A549 (cell line): Measurements from ENCODE around the gene SRRM4. TPM values are rescaled to one million over a fixed set of nuclear protein-coding genes. Genes with fewer than 3 reads are reported as not detected.

ENCODE experiments used
- ATAC-seq, 2 experiments: fragments of 200-7000 bp in 1 of 2; fragments of >200 bp in 1 of 2; cut with Nextera tagmentation in 1 of 2; cut with Tn5 transposase in 1 of 2; 3 replicates each; pipeline versions ENCODE4 v1.8.0 to v1.9.1; 2018 to 2020; ENCODE audit warnings: mild to moderate bottlenecking in 1 of 2, moderate library complexity in 1 of 2
- CTCF ChIA-PET: fragments of 300-600 bp; sonication (Branson Sonifier 250); formaldehyde crosslinking; extraction: SDS; loops from one replicate; lab custom pipeline; 2021; ENCODE audit warnings: antibody characterized with exemption, inconsistent platforms; lab: Yijun Ruan, JAX
- POLR2A ChIA-PET: fragments of 350-600 bp; formaldehyde crosslinking; extraction: SDS; loops from one replicate; lab custom pipeline; 2021; ENCODE audit warnings: antibody characterized with exemption, inconsistent platforms; lab: Yijun Ruan, JAX
- DNase-seq, 2 experiments: peaks; one replicate each; pipeline versions ENCODE4 v3.0.0 to v3.0.0-alpha.2; 2011 to 2016; ENCODE audit warnings: low read depth in 1 of 2, low spot score in 1 of 2
- FAIRE-seq: peaks from 2 replicates; lab custom pipeline; 2011; peaks lifted over from hg19 to GRCh38; lab: Jason Lieb, UNC
- H3K27ac ChIP-seq, 2 experiments: fragments of >200 bp; sonication (Bioruptor Twin); formaldehyde crosslinking; 3 replicates each; pipeline ENCODE4 v1.5.1; 2016 to 2017
- H3K4me1 ChIP-seq: fragments of >200 bp; sonication (Bioruptor Twin); formaldehyde crosslinking; 3 replicates; pipeline ENCODE4 v1.6.1; 2016
- H3K4me2 ChIP-seq: fragments of >200 bp; sonication (Bioruptor Twin); formaldehyde crosslinking; 3 replicates; pipeline ENCODE4 v1.6.1; 2016
- H3K4me3 ChIP-seq: fragments of >200 bp; sonication (Bioruptor Twin); formaldehyde crosslinking; 3 replicates; pipeline ENCODE4 v1.5.1; 2016
- H3K9me3 ChIP-seq: fragments of >200 bp; sonication (Bioruptor Twin); formaldehyde crosslinking; 3 replicates; pipeline ENCODE4 v1.6.1; 2016
- ATOH8 ChIP-seq: fragments of 250-450 bp; sonication (Bioruptor Pico); IDR thresholded peaks from 2 replicates; pipeline ENCODE4 v1.5.0; 2020; ENCODE audit warnings: low read depth, mild to moderate bottlenecking, moderate library complexity
- BCL3 ChIP-seq: fragments of >200 bp; sonication (Bioruptor Twin); formaldehyde crosslinking; IDR thresholded peaks from 3 replicates; pipeline ENCODE4 v1.6.1; 2016
- CBX8 ChIP-seq: fragments of 200-600 bp; sonication (generic); IDR thresholded peaks from 2 replicates; pipeline ENCODE4 v1.6.1; 2016
- CEBPB ChIP-seq, 2 experiments: fragments of >200 bp in 1 of 2; sonication (Bioruptor Twin) in 1 of 2; formaldehyde crosslinking in 1 of 2; IDR thresholded peaks; 2 replicates each; pipeline ENCODE4 v1.6.1; 2012 to 2016
- EP300 ChIP-seq, 2 experiments: fragments of >200 bp; sonication (Bioruptor Twin); formaldehyde crosslinking; IDR thresholded peaks; 2 replicates in 1 of 2; 3 replicates in 1 of 2; pipeline ENCODE4 v1.6.1; 2016 to 2017
- FOSL2 ChIP-seq, 2 experiments: fragments of 450-650 bp in 1 of 2; fragments of >200 bp in 1 of 2; sonication (Bioruptor Twin) in 1 of 2; formaldehyde crosslinking; IDR thresholded peaks; 2 replicates each; pipeline versions ENCODE4 v1.5.0 to v1.6.1; 2016 to 2020; ENCODE audit warnings: mild to moderate bottlenecking in 1 of 2, moderate library complexity in 1 of 2
- HEYL ChIP-seq: fragments of 250-450 bp; sonication (Bioruptor Pico); IDR thresholded peaks from 2 replicates; pipeline ENCODE4 v1.8.0; 2021; ENCODE audit warnings: mild to moderate bottlenecking, moderate library complexity
- HMGXB4 ChIP-seq: fragments of 250-450 bp; sonication (Bioruptor Pico); IDR thresholded peaks from 2 replicates; pipeline ENCODE4 v1.5.0; 2021; ENCODE audit warnings: mild to moderate bottlenecking, moderate library complexity, borderline replicate concordance
- HOXA7 ChIP-seq: fragments of 250-450 bp; sonication (Bioruptor Pico); IDR thresholded peaks from 2 replicates; pipeline ENCODE4 v1.5.0; 2020; ENCODE audit warnings: mild to moderate bottlenecking, moderate library complexity
- JUNB ChIP-seq: fragments of >200 bp; sonication (Bioruptor Twin); formaldehyde crosslinking; IDR thresholded peaks from 2 replicates; pipeline ENCODE4 v1.6.1; 2016
- KDM1A ChIP-seq: fragments of 200-600 bp; sonication (generic); IDR thresholded peaks from 2 replicates; pipeline ENCODE4 v1.6.1; 2016; ENCODE audit warnings: low read depth, mild to moderate bottlenecking
- KDM5A ChIP-seq: fragments of 200-600 bp; sonication (generic); IDR thresholded peaks from 2 replicates; pipeline ENCODE4 v1.6.1; 2016; ENCODE audit warnings: antibody characterized with exemption, mild to moderate bottlenecking
- MAFK ChIP-seq: fragments of 450-650 bp; IDR thresholded peaks from 2 replicates; pipeline ENCODE4 v1.6.1; 2014; ENCODE audit not compliant: partially characterized antibody
- MAX ChIP-seq: IDR thresholded peaks from 2 replicates; pipeline ENCODE4 v1.6.1; 2012
- NFE2L2 ChIP-seq: fragments of 150-350 bp; conservative IDR thresholded peaks from 2 replicates; pipeline ENCODE4 v1.6.1; 2014; ENCODE audit warnings: low read length
- NR3C1 ChIP-seq: fragments of >200 bp; sonication (Bioruptor Twin); formaldehyde crosslinking; IDR thresholded peaks from 3 replicates; pipeline ENCODE4 v1.6.1; 2017
- PHF8 ChIP-seq: fragments of 200-600 bp; sonication (generic); IDR thresholded peaks from 2 replicates; pipeline ENCODE4 v1.6.1; 2016; ENCODE audit warnings: low read depth, mild to moderate bottlenecking, antibody characterized with exemption, moderate library complexity, borderline replicate concordance
- RAD21 ChIP-seq, 2 experiments: fragments of >200 bp in 1 of 2; sonication (Bioruptor Twin) in 1 of 2; formaldehyde crosslinking in 1 of 2; IDR thresholded peaks in 1 of 2; conservative IDR thresholded peaks in 1 of 2; 2 replicates in 1 of 2; 3 replicates in 1 of 2; pipeline ENCODE4 v1.6.1; 2012 to 2018; ENCODE audit warnings: inconsistent platforms in 1 of 2
- RARB ChIP-seq: fragments of 250-450 bp; sonication (Bioruptor Pico); IDR thresholded peaks from 2 replicates; pipeline ENCODE4 v1.8.0; 2021; ENCODE audit warnings: mild to moderate bottlenecking, moderate library complexity
- RCOR1 ChIP-seq: fragments of 150-350 bp; IDR thresholded peaks from 2 replicates; pipeline ENCODE4 v1.6.1; 2014; ENCODE audit warnings: antibody characterized with exemption, low read length, low read depth
- RFX5 ChIP-seq: fragments of 450-650 bp; IDR thresholded peaks from 2 replicates; pipeline ENCODE4 v1.7.1; 2014; ENCODE audit warnings: antibody characterized with exemption, mild to moderate bottlenecking, moderate library complexity
- TFCP2L1 ChIP-seq: fragments of 250-450 bp; sonication (Bioruptor Pico); IDR thresholded peaks from 2 replicates; pipeline ENCODE4 v1.5.0; 2021; ENCODE audit warnings: mild to moderate bottlenecking
- ZC3H11A ChIP-seq: fragments of 450-650 bp; IDR thresholded peaks from 2 replicates; pipeline ENCODE4 v1.6.1; 2014; ENCODE audit warnings: antibody characterized with exemption, mild to moderate bottlenecking
- ZNF302 ChIP-seq: fragments of 250-450 bp; sonication (Bioruptor Pico); IDR thresholded peaks from 2 replicates; pipeline ENCODE4 v1.9.0; 2021; ENCODE audit warnings: inconsistent platforms, mild to moderate bottlenecking, moderate library complexity
- ZSCAN20 ChIP-seq: fragments of 250-450 bp; sonication (Bioruptor Pico); IDR thresholded peaks from 2 replicates; pipeline ENCODE4 v1.8.0; 2022; ENCODE audit warnings: mild to moderate bottlenecking, moderate library complexity
- WGBS: methylation state at CpG from one replicate; pipeline ENCODE4 v1.1.6; 2017; ENCODE audit errors: missing lambda C conversion rate; 5-methylcytosine and 5-hydroxymethylcytosine counted together
- polyA plus RNA-seq, 4 experiments: library from polyadenylated mRNA; depleted of rRNA in 3 of 4; stranded (reverse); fragments of >200 nt; fragmentation: RNase III in 1 of 4; extraction: RNeasy Plus Mini Kit Qiagen cat#74134 plus additional on column Dnase treatment in 1 of 4; gene quantifications; 2 replicates in 3 of 4; 3 replicates in 1 of 4; pipeline ENCODE4 v1.2.3, GENCODE V29; 2011 to 2017
- TF ChIP-seq, protein P1 (sequence below): fragments of >200 bp; sonication (Bioruptor Twin); formaldehyde crosslinking; IDR thresholded peaks from 2 replicates; pipeline ENCODE4 v1.6.1; 2016
- TF ChIP-seq, protein P2 (sequence below): fragments of 450-650 bp; IDR thresholded peaks from 2 replicates; pipeline ENCODE4 v1.6.1; 2014; ENCODE audit warnings: antibody characterized with exemption

The SRRM4 gene
- polyA plus RNA-seq, 2 of the 4 experiments (the other 2 are of a cell fraction), result not detected

DNA sequence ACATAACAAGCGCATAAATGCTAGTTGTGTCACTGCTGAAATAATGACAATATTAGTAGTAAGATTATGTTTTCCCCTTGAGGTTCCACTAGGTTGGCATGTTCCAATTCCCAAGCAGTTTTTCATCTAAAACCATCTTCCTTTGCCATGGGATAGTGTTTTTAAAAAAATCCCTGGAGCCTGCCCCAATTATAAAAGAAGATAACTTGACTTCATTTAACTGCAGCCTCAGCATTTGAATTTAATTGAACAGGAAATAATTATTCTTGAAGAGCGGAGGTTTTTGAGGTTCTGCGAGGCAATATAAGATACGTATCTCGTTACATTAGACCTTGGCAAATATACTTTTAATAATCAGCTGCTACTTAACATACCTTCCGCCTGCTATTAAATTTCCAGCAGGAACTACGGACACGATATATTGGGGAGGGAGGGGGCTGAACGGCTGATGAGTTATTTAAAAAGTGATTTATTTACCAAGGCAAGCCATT is 132.2 kb downstream of the SRRM4 start:
- WGBS, result 59% methylated on average over 9 of the region's 9 CpGs
- DNase-seq (no peak), ATAC-seq (no peak), FAIRE-seq (no peak)
- Histone ChIP-seq H3K4me1 (no peaks in the 10 kb centered on the region), H3K9me3 (no peaks in the 10 kb centered on the region), H3K4me3 (no peak overlapping the region), H3K4me2 (no peak overlapping the region), H3K27ac (no peak overlapping the region)
- ChIA-PET CTCF (interaction anchor here (0.7 to 2.2 kb wide), 5 partner anchors 11 to 431 kb away, joined by 3 to 25 read pairs (median 5); no protein-coding TSS in a partner anchor), POLR2A (no interaction called here)
- TF ChIP-seq KDM5A (no peak), TFCP2L1 (CRISPR knock-in tag) (no peak), JUNB (no peak), CBX8 (no peak), RFX5 (no peak), PHF8 (no peak), BCL3 (no peak), HEYL (CRISPR knock-in tag) (no peak), MAFK (no peak), HOXA7 (CRISPR knock-in tag) (no peak), ZC3H11A (no peak), RARB (CRISPR knock-in tag) (no peak), ZSCAN20 (no peak), KDM1A (no peak)
- TF ChIP-seq, protein P1, sequence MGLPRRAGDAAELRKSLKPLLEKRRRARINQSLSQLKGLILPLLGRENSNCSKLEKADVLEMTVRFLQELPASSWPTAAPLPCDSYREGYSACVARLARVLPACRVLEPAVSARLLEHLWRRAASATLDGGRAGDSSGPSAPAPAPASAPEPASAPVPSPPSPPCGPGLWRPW, result no peak

- ATAC-seq (no peak), FAIRE-seq (no peak), DNase-seq (no peak)
- Histone ChIP-seq H3K4me1 (no peaks in the 10 kb centered on the region), H3K4me2 (no peak overlapping the region), H3K4me3 (no peak overlapping the region), H3K27ac (no peak overlapping the region), H3K9me3 (no peaks in the 10 kb centered on the region)
- 22% methylated on average over 3 of the region's 3 CpGs for WGBS
- POLR2A ChIA-PET, result no interaction called here
- TF ChIP-seq EP300 (IDR thresholded peaks at IDR 0.05), result no peak
- no peak for TF ChIP-seq FOSL2 (IDR thresholded peaks at IDR 0.05)
- no peak for TF ChIP-seq FOSL2 (CRISPR knock-in tag; IDR thresholded peaks at IDR 0.05)
- TF ChIP-seq TFCP2L1 (CRISPR knock-in tag), result no peak
- TF ChIP-seq HMGXB4, result no peak
- TF ChIP-seq ZNF302 (CRISPR knock-in tag), result no peak
- TF ChIP-seq RCOR1, result no peak
- no peak for TF ChIP-seq NR3C1
- TF ChIP-seq NFE2L2, result no peak
- TF ChIP-seq KDM1A, result no peak
- TF ChIP-seq RFX5, result no peak
- no peak for TF ChIP-seq RAD21 (conservative IDR thresholded peaks at IDR 0.05 in 1 of 2, IDR thresholded peaks at IDR 0.05 in 1 of 2)
- TF ChIP-seq CEBPB (IDR thresholded peaks at IDR 0.05), result no peak
- no peak for TF ChIP-seq ATOH8
- TF ChIP-seq, protein P2, sequence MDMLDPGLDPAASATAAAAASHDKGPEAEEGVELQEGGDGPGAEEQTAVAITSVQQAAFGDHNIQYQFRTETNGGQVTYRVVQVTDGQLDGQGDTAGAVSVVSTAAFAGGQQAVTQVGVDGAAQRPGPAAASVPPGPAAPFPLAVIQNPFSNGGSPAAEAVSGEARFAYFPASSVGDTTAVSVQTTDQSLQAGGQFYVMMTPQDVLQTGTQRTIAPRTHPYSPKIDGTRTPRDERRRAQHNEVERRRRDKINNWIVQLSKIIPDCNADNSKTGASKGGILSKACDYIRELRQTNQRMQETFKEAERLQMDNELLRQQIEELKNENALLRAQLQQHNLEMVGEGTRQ, result no peak
- TF ChIP-seq ZSCAN20, result no peak
- no peak for TF ChIP-seq MAX
- CTCF ChIA-PET, result interaction anchor here (0.7 to 2.2 kb wide), 10 partner anchors 10 to 433 kb away, joined by 3 to 25 read pairs (median 4); no protein-coding TSS in a partner anchor
These were observed 133.0 kb downstream of the SRRM4 start for GRCh38 chr12:119114294-119114693.
